Naive thymus-derived CD8-positive, alpha-beta T cell (primary cell): Measurements from ENCODE around the gene SNX27. TPM values are rescaled to one million over a fixed set of nuclear protein-coding genes. Genes with fewer than 3 reads are reported as not detected.
"Not testable (repeated sequence)": the region's sequence is repeated elsewhere in the genome, so short reads cannot be mapped to it uniquely, and the experiment has no call there.

Source experiments
- ATAC-seq, 2 donors: fragments of 150-1000 bp; cut with Tn5 transposase in 1 of 2; sonication (Bioruptor Pico), chemical (Tn5 transposase) in 1 of 2; 1 replicate in 1 of 2; 2 replicates in 1 of 2; pipeline ENCODE4 v1.10.0; 2021; ENCODE audit warnings: mild to moderate bottlenecking in 2 of 2, moderate library complexity in 2 of 2
- POLR2A ChIA-PET: fragments of 350-600 bp; sonication (Branson Sonifier 250); formaldehyde crosslinking; loops from one replicate; lab custom pipeline; 2021; ENCODE audit warnings: antibody characterized with exemption; lab: Charles Lee
- DNase-seq, 10 donors: peaks; one replicate each; pipeline versions ENCODE4 v3.0.0 to v3.0.0-alpha.2; 2020 to 2022
- H3K27ac Mint-ChIP-seq, 10 donors: one replicate each; pipeline ENCODE4 v1.8.0; 2020 to 2022; ENCODE audit warnings: mild to moderate bottlenecking in 10 of 10, mixed read lengths in 10 of 10, moderate library complexity in 4 of 10, inconsistent platforms in 1 of 10
- H3K27me3 Mint-ChIP-seq, 5 donors: one replicate each; pipeline ENCODE4 v1.8.0; 2021 to 2022; ENCODE audit warnings: mixed read lengths in 5 of 5
- H3K36me3 Mint-ChIP-seq, 3 donors: one replicate each; pipeline ENCODE4 v1.8.0; 2020 to 2022; ENCODE audit warnings: mixed read lengths in 3 of 3, mild to moderate bottlenecking in 2 of 3, inconsistent platforms in 1 of 3
- H3K4me1 Mint-ChIP-seq, 4 donors: one replicate each; pipeline ENCODE4 v1.8.0; 2021 to 2022; ENCODE audit warnings: mixed read lengths in 4 of 4
- H3K4me3 Mint-ChIP-seq, 10 donors: one replicate each; pipeline ENCODE4 v1.8.0; 2020 to 2022; ENCODE audit warnings: mild to moderate bottlenecking in 10 of 10, mixed read lengths in 10 of 10, moderate library complexity in 6 of 10, inconsistent platforms in 1 of 10
- H3K9me3 Mint-ChIP-seq, 9 donors: one replicate each; pipeline ENCODE4 v1.8.0; 2020 to 2022; ENCODE audit warnings: mixed read lengths in 9 of 9, mild to moderate bottlenecking in 3 of 9, inconsistent platforms in 1 of 9, moderate library complexity in 1 of 9
- polyA plus RNA-seq, 3 donors: library from polyadenylated mRNA; unstranded; fragments of 300-500 nt; fragmentation: Illumina TruSeq; gene quantifications; one replicate each; pipeline ENCODE4 v1.2.3, GENCODE V29; 2021
- total RNA-seq, 8 experiments: library from RNA in 2 of 8; stranded (reverse) in 2 of 8; gene quantifications; one replicate each; pipeline ENCODE4 v1.2.3 and lab custom pipeline; 2021 to 2026

The SNX27 gene
- total and polyA plus RNA-seq, 5 experiments from 2014 or later, result 8.3 to 33.3 (median 12.2) TPM

- POLR2A ChIA-PET, result no interaction called here
- DNase-seq (no peak), ATAC-seq (no peak)
- Mint-ChIP-seq H3K36me3 (peaks cover 0 to 3% (median 0%) of the 10 kb centered on the region in 3 donors), H3K27ac (peak overlapping the region in 2 of 10 donors; percentile 15 to 29), H3K4me3 (peak overlapping the region; percentile 5 to 85 (median 76)), H3K4me1 (peaks cover 22 to 39% (median 38%) of the 10 kb centered on the region in 4 donors), H3K9me3 (no peaks in the 10 kb centered on the region), H3K27me3 (peaks cover 29 to 54% (median 49%) of the 10 kb centered on the region in 5 donors)
Observed at GRCh38 chr1:151720125-151720524, 108.3 kb downstream of the SNX27 start.

GRCh38 chr1:151720554-151720953 lies 108.7 kb downstream of the SNX27 start:
- peaks cover 0 to 3% (median 0%) of the 10 kb centered on the region in 3 donors for H3K36me3 Mint-ChIP-seq
- peaks cover 28 to 54% (median 49%) of the 10 kb centered on the region in 5 donors for H3K27me3 Mint-ChIP-seq
- DNase-seq (peak in 1 of 10 donors; percentile 16), ATAC-seq (peak in 1 of 2 donors; percentile 18)
- peak overlapping the region; percentile 58 to 85 (median 81) for H3K4me3 Mint-ChIP-seq
- peak overlapping the region in 7 of 10 donors; percentile 12 to 67 (median 30) for H3K27ac Mint-ChIP-seq
- peaks cover 20 to 38% (median 37%) of the 10 kb centered on the region in 4 donors for H3K4me1 Mint-ChIP-seq
- H3K9me3 Mint-ChIP-seq, result no peaks in the 10 kb centered on the region
- POLR2A ChIA-PET, result interaction anchor here (0.6 to 1.0 kb wide), 2 partner anchors 42 to 254 kb away, joined by 4 to 7 read pairs; no protein-coding TSS in a partner anchor

GRCh38 chr1:151720974-151721787 lies 109.3 kb downstream of the SNX27 start, which contains the start of gene RIIAD1:
TSS of gene RIIAD1 (plus strand) at chr1:151721522. CDS start at chr1:151721537, 15 bp downstream.
- H3K4me3 Mint-ChIP-seq, result peak within 1 kb of the TSS; percentile 75 to 91 (median 82)
- H3K4me1 Mint-ChIP-seq, result peaks cover 20 to 37% (median 36%) of the 10 kb centered on the region in 4 donors
- POLR2A ChIA-PET, result interaction anchor here (0.6 to 1.0 kb wide), 2 partner anchors 41 to 255 kb away, joined by 4 to 7 read pairs; no protein-coding TSS in a partner anchor
- no peaks in the 10 kb centered on the region for H3K9me3 Mint-ChIP-seq
- peak within 1 kb of the TSS in 9 of 10 donors; percentile 12 to 67 (median 30) for H3K27ac Mint-ChIP-seq
- peaks cover 0 to 3% (median 0%) of the 10 kb centered on the region in 3 donors for H3K36me3 Mint-ChIP-seq
- peak in 7 of 10 donors; percentile 30 to 56 (median 45) for DNase-seq
- peak; percentile 84 to 92 for ATAC-seq
- peaks cover 33 to 56% (median 49%) of the 10 kb centered on the region in 5 donors for H3K27me3 Mint-ChIP-seq

GRCh38 chr1:151721788-151722510 lies 110.1 kb downstream of the SNX27 start:
- Mint-ChIP-seq H3K4me1 (peaks cover 18 to 34% (median 32%) of the 10 kb centered on the region in 4 donors), H3K9me3 (no peaks in the 10 kb centered on the region), H3K27ac (peak overlapping the region in 2 of 10 donors; percentile 51 to 59), H3K27me3 (peaks cover 32 to 59% (median 49%) of the 10 kb centered on the region in 5 donors), H3K36me3 (peaks cover 0 to under 1% (median 0%) of the 10 kb centered on the region in 3 donors), H3K4me3 (peak overlapping the region; percentile 72 to 91 (median 80))
- no peak for DNase-seq
- ATAC-seq, result no peak
- POLR2A ChIA-PET, result no interaction called here

GRCh38 chr1:151723726-151724370 lies 112.0 kb downstream of the SNX27 start:
- no peaks in the 10 kb centered on the region for H3K9me3 Mint-ChIP-seq
- POLR2A ChIA-PET, result no interaction called here
- H3K4me3 Mint-ChIP-seq, result no peak overlapping the region
- no peak for DNase-seq
- H3K27ac Mint-ChIP-seq, result no peak overlapping the region
- ATAC-seq, result no peak
- H3K27me3 Mint-ChIP-seq, result peaks cover 31 to 56% (median 43%) of the 10 kb centered on the region in 5 donors
- H3K4me1 Mint-ChIP-seq, result peaks cover 11 to 24% (median 21%) of the 10 kb centered on the region in 4 donors
- no peaks in the 10 kb centered on the region for H3K36me3 Mint-ChIP-seq

- Mint-ChIP-seq H3K27ac (no peak overlapping the region), H3K4me3 (no peak overlapping the region), H3K4me1 (no peaks in the 10 kb centered on the region), H3K9me3 (no peaks in the 10 kb centered on the region), H3K27me3 (peaks cover 33 to 80% (median 62%) of the 10 kb centered on the region in 5 donors), H3K36me3 (no peaks in the 10 kb centered on the region)
- POLR2A ChIA-PET, result no interaction called here
- no peak for DNase-seq
- no peak for ATAC-seq
Observed at GRCh38 chr1:151728151-151729054, 116.6 kb downstream of the SNX27 start.

- Mint-ChIP-seq H3K36me3 (no peaks in the 10 kb centered on the region), H3K27ac (no peak overlapping the region), H3K4me3 (no peak overlapping the region), H3K27me3 (peaks cover 31 to 75% (median 55%) of the 10 kb centered on the region in 5 donors), H3K9me3 (no peaks in the 10 kb centered on the region), H3K4me1 (no peaks in the 10 kb centered on the region)
- DNase-seq (no peak), ATAC-seq (no peak)
- POLR2A ChIA-PET, result no interaction called here
Observed at GRCh38 chr1:151729157-151729965, 117.5 kb downstream of the SNX27 start.

GRCh38 chr1:151729966-151730291 lies 118.1 kb downstream of the SNX27 start:
- peaks cover 31 to 77% (median 55%) of the 10 kb centered on the region in 5 donors for H3K27me3 Mint-ChIP-seq
- H3K9me3 Mint-ChIP-seq, result no peaks in the 10 kb centered on the region
- no peak overlapping the region for H3K4me3 Mint-ChIP-seq
- ATAC-seq (no peak), DNase-seq (no peak)
- no peaks in the 10 kb centered on the region for H3K36me3 Mint-ChIP-seq
- H3K27ac Mint-ChIP-seq, result no peak overlapping the region
- peaks cover 0 to under 1% (median 0%) of the 10 kb centered on the region in 4 donors for H3K4me1 Mint-ChIP-seq
- POLR2A ChIA-PET, result no interaction called here

- peaks cover 0 to 6% (median 4%) of the 10 kb centered on the region in 3 donors for H3K36me3 Mint-ChIP-seq
- no peak overlapping the region for H3K4me3 Mint-ChIP-seq
- ATAC-seq (no peak), DNase-seq (no peak)
- peaks cover 0 to 2% (median 0%) of the 10 kb centered on the region in 4 donors for H3K4me1 Mint-ChIP-seq
- peaks cover 13 to 53% (median 33%) of the 10 kb centered on the region in 5 donors for H3K27me3 Mint-ChIP-seq
- H3K9me3 Mint-ChIP-seq, result peaks cover 0 to 17% (median 7%) of the 10 kb centered on the region in 9 donors
- POLR2A ChIA-PET, result no interaction called here
- no peak overlapping the region for H3K27ac Mint-ChIP-seq
Observed at GRCh38 chr1:151733126-151733525, 121.3 kb downstream of the SNX27 start.

- H3K9me3 Mint-ChIP-seq, result peaks cover 0 to 22% (median 10%) of the 10 kb centered on the region in 9 donors
- H3K4me3 Mint-ChIP-seq, H3K27ac Mint-ChIP-seq, DNase-seq, H3K4me1 Mint-ChIP-seq, ATAC-seq, H3K36me3 Mint-ChIP-seq: not testable (repeated sequence)
- POLR2A ChIA-PET, result interaction anchor here (0.6 kb wide), 1 partner anchor 289 kb away, joined by 4 read pairs; no protein-coding TSS in a partner anchor
- peaks cover 12 to 45% (median 27%) of the 10 kb centered on the region in 5 donors for H3K27me3 Mint-ChIP-seq
Observed at GRCh38 chr1:151733995-151734394, 122.1 kb downstream of the SNX27 start.
